ENCODE results near the gene SPATA12.

SPATA12 gene

GRCh38 chr3:57120451-57121174 is 60.1 kb downstream of the SPATA12 start:
- TF ChIP-seq CTCF (IDR thresholded peaks at IDR 0.05): no peak
- H3K4me1 ChIP-seq (ENCODE audit: control insufficient read depth in 1 of 2, insufficient read depth in 1 of 2, low read depth in 1 of 2, low read length in 1 of 2): no peaks in the 10 kb centered on the region

More at GRCh38 chr3:57120451-57121174, 60.1 kb downstream of the SPATA12 start:
- H3K27me3 ChIP-seq: no peaks in the 10 kb centered on the region
- H3K36me3 ChIP-seq: no peaks in the 10 kb centered on the region
- no peaks in the 10 kb centered on the region for H3K9me3 ChIP-seq
- H3K27ac ChIP-seq: no peak overlapping the region
- H3K4me3 ChIP-seq (ENCODE audit: low read depth in 1 of 2, low read length in 1 of 2): no peak overlapping the region

Measured in neutrophil (primary cell).